Measurements from ENCODE around the gene MYMX. TPM values are rescaled to one million over a fixed set of nuclear protein-coding genes. Genes with fewer than 3 reads are reported as not detected.
A peak's percentile ranks its signal among the peaks of the same experiment; 100 is the strongest.

The MYMX gene
- total and polyA plus RNA-seq, 2 of the 13 experiments (the other 11 are each of a cell fraction or from before 2014, with no cell fraction given): not detected

- TF ChIP-seq LCORL (IDR thresholded peaks at IDR 0.05) (no peak), LCORL (CRISPR knock-in tag; IDR thresholded peaks at IDR 0.05) (peak; percentile 90), ZNF747 (CRISPR knock-in tag; IDR thresholded peaks at IDR 0.05; ENCODE audit: borderline replicate concordance) (0 out of 2 replicates have a peak, but pooled peaks have one; percentile 25), KDM2A (CRISPR knock-in tag; IDR thresholded peaks at IDR 0.05; ENCODE audit: borderline replicate concordance, low read depth) (peak; percentile 79; the same call in 1 of the 2 replicates), SMARCC2 (IDR thresholded peaks at IDR 0.05) (no peak), ZSCAN12 (CRISPR knock-in tag; IDR thresholded peaks at IDR 0.05) (peak; percentile 54; the same call in 1 of the 2 replicates), ELF3 (CRISPR knock-in tag; IDR thresholded peaks at IDR 0.05) (peak; percentile 17; the same call in 1 of the 2 replicates), CREB3 (CRISPR knock-in tag; IDR thresholded peaks at IDR 0.05) (peak; percentile 57; the same call in 1 of the 2 replicates), E2F5 (CRISPR knock-in tag; conservative IDR thresholded peaks at IDR 0.05) (peak; percentile 60; the same call in 1 of the 2 replicates), ZNF670 (CRISPR knock-in tag; IDR thresholded peaks at IDR 0.05; ENCODE audit: borderline replicate concordance) (peak; percentile 54; the same call in 1 of the 2 replicates), ETS1 (CRISPR knock-in tag; IDR thresholded peaks at IDR 0.05) (no peak), ZNF557 (CRISPR knock-in tag; IDR thresholded peaks at IDR 0.05) (peak; percentile 91; the same call in 1 of the 2 replicates), ZNF205 (CRISPR knock-in tag; IDR thresholded peaks at IDR 0.05) (no peak), ZNF281 (CRISPR knock-in tag; IDR thresholded peaks at IDR 0.05; ENCODE audit: borderline replicate concordance) (no peak), ZNF777 (CRISPR knock-in tag; IDR thresholded peaks at IDR 0.05) (peak; percentile 46), ZBTB20 (CRISPR knock-in tag; IDR thresholded peaks at IDR 0.05; ENCODE audit: borderline replicate concordance, low read depth) (no peak), TEF (CRISPR knock-in tag; IDR thresholded peaks at IDR 0.05) (peak; percentile 62; the same call in 1 of the 2 replicates), ZNF275 (CRISPR knock-in tag; IDR thresholded peaks at IDR 0.05; ENCODE audit: borderline replicate concordance) (peak; percentile 21; the same call in 1 of the 2 replicates), THAP11 (CRISPR knock-in tag; IDR thresholded peaks at IDR 0.05) (peak; percentile 61; the same call in 1 of the 2 replicates), ZNF496 (CRISPR knock-in tag; IDR thresholded peaks at IDR 0.05; ENCODE audit: insufficient replicate concordance) (no peak)
These were observed 6.7 kb downstream of the MYMX start, which contains the start of gene SLC29A1 (continued) for GRCh38 chr6:44223319-44224028.
